Endothelial cell of umbilical vein (primary cell): ENCODE data around the gene NAPA. TPM values are rescaled to one million over a fixed set of nuclear protein-coding genes. Genes with fewer than 3 reads are reported as not detected.

ENCODE experiments used
- BruUV-seq: library from RNA; stranded (reverse); fragments of 400-500 nt; replicated peaks from 2 replicates; lab custom pipeline; 2021; lab: Mats Ljungman, UMichigan
- CTCF ChIA-PET: fragments of 300-600, 350-600 bp; sonication (Branson Sonifier 250); formaldehyde crosslinking; loops from one replicate; lab custom pipeline; 2021; ENCODE audit warnings: antibody characterized with exemption, inconsistent platforms; lab: Charles Lee
- POLR2A ChIA-PET: fragments of 300-600, 350-600 bp; sonication (Branson Sonifier 250); formaldehyde crosslinking; loops from one replicate; lab custom pipeline; 2021; ENCODE audit warnings: antibody characterized with exemption, inconsistent platforms; lab: Charles Lee
- DNase-seq: peaks from one replicate; pipeline ENCODE4 v3.0.0-alpha.2; 2011; ENCODE audit warnings: low read depth, low spot score
- FAIRE-seq: peaks from 2 replicates; lab custom pipeline; 2011; peaks lifted over from hg19 to GRCh38; lab: Jason Lieb, UNC
- H2AFZ ChIP-seq: 2 replicates; pipeline ENCODE4 v1.6.0; 2012; ENCODE audit warnings: low read depth, low read length, control low read depth, inconsistent platforms
- H3K27ac ChIP-seq: 2 replicates; pipeline ENCODE4 v1.5.1; 2011; ENCODE audit warnings: low read depth, mild to moderate bottlenecking, control low read depth, low read length, moderate library complexity; ENCODE audit not compliant: insufficient read depth
- H3K27me3 ChIP-seq, 2 experiments: 2 replicates each; pipeline versions ENCODE4 v1.6.0 to v1.6.1; 2011; ENCODE audit warnings: low read length in 2 of 2, mixed read lengths in 1 of 2; ENCODE audit not compliant: control insufficient read depth in 2 of 2, insufficient read depth in 2 of 2
- H3K36me3 ChIP-seq, 2 experiments: 2 replicates in 1 of 2; 3 replicates in 1 of 2; pipeline ENCODE4 v1.5.1; 2011; ENCODE audit warnings: low read length in 2 of 2, mild to moderate bottlenecking in 1 of 2, moderate library complexity in 1 of 2; ENCODE audit not compliant: control insufficient read depth in 2 of 2, insufficient read depth in 2 of 2; ENCODE audit errors: extremely low read depth in 1 of 2
- H3K4me1 ChIP-seq: 3 replicates; pipeline ENCODE4 v1.5.1; 2011; ENCODE audit warnings: mild to moderate bottlenecking, low read length; ENCODE audit not compliant: control insufficient read depth, insufficient read depth; ENCODE audit errors: extremely low read depth
- H3K4me2 ChIP-seq: 2 replicates; pipeline ENCODE4 v1.6.1; 2011; ENCODE audit warnings: low read length, control low read depth, mixed read lengths; ENCODE audit not compliant: insufficient read depth
- H3K4me3 ChIP-seq, 3 experiments: fragments of 200-600 bp in 1 of 3; sonication (generic), shearing (Covaris generic) in 1 of 3; replicated peaks in 1 of 3; 2 replicates each; pipeline ENCODE4 v1.5.1; 2011 to 2016; ENCODE audit warnings: control low read depth in 3 of 3, low read length in 3 of 3, mild to moderate bottlenecking in 2 of 3, inconsistent platforms in 1 of 3, low read depth in 1 of 3, moderate library complexity in 1 of 3; ENCODE audit not compliant: insufficient read depth in 1 of 3
- H3K79me2 ChIP-seq: 2 replicates; pipeline ENCODE4 v1.6.0; 2012; ENCODE audit warnings: low read length, inconsistent platforms; ENCODE audit not compliant: control insufficient read depth, insufficient read depth
- H3K9ac ChIP-seq: replicated peaks from 2 replicates; pipeline ENCODE3; 2011; ENCODE audit warnings: low read length, control low read depth; ENCODE audit not compliant: insufficient read depth; ENCODE audit errors: extremely low read depth
- H3K9me1 ChIP-seq: replicated peaks from 3 replicates; pipeline ENCODE4 v1.6.0; 2011; ENCODE audit warnings: mild to moderate bottlenecking, low read length; ENCODE audit not compliant: control insufficient read depth, insufficient read depth; ENCODE audit errors: extremely low read depth
- H3K9me3 ChIP-seq: replicated peaks from 2 replicates; pipeline ENCODE4 v1.5.1; 2012; ENCODE audit warnings: low read length, inconsistent platforms; ENCODE audit not compliant: control insufficient read depth, insufficient read depth
- H4K20me1 ChIP-seq: replicated peaks from 2 replicates; pipeline ENCODE3; 2011; ENCODE audit warnings: mild to moderate bottlenecking, low read length; ENCODE audit not compliant: control insufficient read depth, insufficient read depth; ENCODE audit errors: extremely low read depth
- CTCF ChIP-seq, 2 donors: IDR thresholded peaks; 1 replicate in 1 of 2; 2 replicates in 1 of 2; pipeline ENCODE4 v1.5.1; 2011; ENCODE audit warnings: low read length in 2 of 2, mild to moderate bottlenecking in 2 of 2, moderate library complexity in 2 of 2, control low read depth in 1 of 2, inconsistent platforms in 1 of 2, low read depth in 1 of 2; ENCODE audit not compliant: insufficient read depth in 1 of 2; ENCODE audit errors: extremely low read depth in 1 of 2
- EZH2 ChIP-seq: IDR thresholded peaks from 2 replicates; pipeline ENCODE4 v1.6.1; 2012; ENCODE audit warnings: borderline replicate concordance, low read depth, mild to moderate bottlenecking, moderate library complexity, low read length, inconsistent platforms; ENCODE audit not compliant: severe bottlenecking
- FOS ChIP-seq: IDR thresholded peaks from 2 replicates; pipeline ENCODE4 v1.6.1; 2011; ENCODE audit warnings: mild to moderate bottlenecking, low read length, moderate library complexity, borderline replicate concordance; ENCODE audit not compliant: insufficient read depth
- GATA2 ChIP-seq: IDR thresholded peaks from 2 replicates; pipeline ENCODE4 v1.7.0; 2011; ENCODE audit warnings: low read depth, mild to moderate bottlenecking, moderate library complexity, mixed read lengths, low read length; ENCODE audit not compliant: insufficient read length, insufficient read depth
- JUN ChIP-seq: IDR thresholded peaks from 2 replicates; pipeline ENCODE4 v1.6.1; 2011; ENCODE audit warnings: borderline replicate concordance, low read depth; ENCODE audit not compliant: insufficient read length, insufficient read depth
- MYC ChIP-seq: IDR thresholded peaks from one replicate; pipeline ENCODE4 v1.6.1; 2011; ENCODE audit warnings: mild to moderate bottlenecking, low read depth, low read length
- POLR2A ChIP-seq: IDR thresholded peaks from 2 replicates; pipeline ENCODE4 v1.6.1; 2012; ENCODE audit warnings: low read depth, mild to moderate bottlenecking, control low read depth, low read length
- POLR2AphosphoS5 ChIP-seq: IDR thresholded peaks from 2 replicates; pipeline ENCODE4 v1.6.1; 2012; ENCODE audit warnings: low read depth, mild to moderate bottlenecking, control low read depth, low read length, moderate library complexity; ENCODE audit not compliant: insufficient read depth
- dilution Hi-C: fragments of 300-500 bp; cut with MboI; formaldehyde crosslinking; loops from one replicate; pipeline ENCODE4 v1.15.0; 2019; ENCODE audit warnings: low sequenced_read_pairs; ENCODE audit not compliant: extremely low pct_ligation_motif_present
- intact Hi-C: fragments of 100-400 bp; cut with micrococcal nuclease; formaldehyde crosslinking; loops from one replicate; pipeline ENCODE4 v1.10.0; 2022
- polyA plus RNA-seq, 4 experiments: library from polyadenylated mRNA; depleted of rRNA in 3 of 4; stranded (reverse) in 3 of 4; unstranded in 1 of 4; fragments of >200 nt; gene quantifications; 2 replicates each; pipeline versions ENCODE4 v1.2.1 to v1.2.3, GENCODE V29; 2011 to 2012; ENCODE audit warnings: missing spikeins in 1 of 4
- total RNA-seq: library from RNA; stranded (reverse); gene quantifications from 2 replicates; pipeline ENCODE4 v1.2.3, GENCODE V29; 2021
- TF ChIP-seq, protein P1 (sequence below): IDR thresholded peaks from 2 replicates; pipeline ENCODE4 v1.6.1; 2011; ENCODE audit not compliant: insufficient read depth, insufficient read length

NAPA gene
- total and polyA plus RNA-seq, 2 donors (not counting 3 experiments of a cell fraction or from before 2014, with no cell fraction given) = 107 to 154 TPM

GRCh38 chr19:47464675-47465419 is 50.0 kb downstream of the NAPA start:
- Histone ChIP-seq H3K36me3 (no peaks in the 10 kb centered on the region), H3K27ac (no peak overlapping the region), H3K4me3 (no peak overlapping the region), H3K9me1 (no peaks in the 10 kb centered on the region), H2AFZ (no peak overlapping the region), H3K27me3 (peaks cover 10 to 20% of the 10 kb centered on the region in 2 experiments), H3K9ac (no peak overlapping the region), H3K79me2 (no peaks in the 10 kb centered on the region), H3K4me2 (no peak overlapping the region), H4K20me1 (no peaks in the 10 kb centered on the region), H3K9me3 (no peaks in the 10 kb centered on the region), H3K4me1 (no peaks in the 10 kb centered on the region)
- POLR2A ChIA-PET = no interaction called here
- FAIRE-seq = no peak
- dilution Hi-C loops (no loop called here), intact Hi-C loops (no loop called here)
- no peak for DNase-seq
- TF ChIP-seq GATA2 (no peak), POLR2AphosphoS5 (no peak), JUN (no peak), CTCF (IDR thresholded peaks at IDR 0.05; ENCODE audit: extremely low read depth in 1 of 2, insufficient read depth in 1 of 2, low read depth in 1 of 2, low read length in 2 of 2) (no peak), MYC (no peak), POLR2A (no peak), EZH2 (no peak), FOS (no peak)
- TF ChIP-seq, protein P1, sequence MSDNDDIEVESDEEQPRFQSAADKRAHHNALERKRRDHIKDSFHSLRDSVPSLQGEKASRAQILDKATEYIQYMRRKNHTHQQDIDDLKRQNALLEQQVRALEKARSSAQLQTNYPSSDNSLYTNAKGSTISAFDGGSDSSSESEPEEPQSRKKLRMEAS = no peak
- BruUV-seq = no TSS peak
- CTCF ChIA-PET = no interaction called here
